Neural cell (in vitro differentiated cells): ENCODE data around the gene ST3GAL4.

ENCODE experiments used
- EP300 ChIP-seq: fragments of 450-650 bp; conservative IDR thresholded peaks from 2 replicates; pipeline ENCODE4 v1.6.1; 2014; ENCODE audit warnings: antibody characterized with exemption, mild to moderate bottlenecking, moderate library complexity; ENCODE audit not compliant: poor library complexity, severe bottlenecking
- EZH2 ChIP-seq: fragments of 200-600, 300-800 bp; shearing (Covaris generic), sonication (generic); IDR thresholded peaks from 2 replicates; pipeline ENCODE4 v1.6.1; 2014; ENCODE audit warnings: antibody characterized with exemption, low read length, borderline replicate concordance, mild to moderate bottlenecking; ENCODE audit not compliant: insufficient read depth, poor library complexity, severe bottlenecking
- MXI1 ChIP-seq: fragments of 450-650 bp; conservative IDR thresholded peaks from 2 replicates; pipeline ENCODE4 v1.6.1; 2014; ENCODE audit warnings: antibody characterized with exemption, mild to moderate bottlenecking; ENCODE audit not compliant: poor library complexity, severe bottlenecking
- POLR2AphosphoS5 ChIP-seq: IDR thresholded peaks from 2 replicates; pipeline ENCODE4 v1.6.1; 2012
- RAD21 ChIP-seq: fragments of 450-650 bp; conservative IDR thresholded peaks from 2 replicates; pipeline ENCODE4 v1.6.1; 2014; ENCODE audit warnings: antibody characterized with exemption, mild to moderate bottlenecking, moderate library complexity
- SMC3 ChIP-seq: fragments of 450-650 bp; conservative IDR thresholded peaks from 2 replicates; pipeline ENCODE4 v1.6.1; 2014; ENCODE audit warnings: antibody characterized with exemption, mild to moderate bottlenecking, moderate library complexity; ENCODE audit not compliant: poor library complexity
- TAF1 ChIP-seq: IDR thresholded peaks from 2 replicates; pipeline ENCODE4 v1.6.1; 2012; ENCODE audit warnings: low read depth
- TF ChIP-seq, protein P1 (sequence below): fragments of 450-650 bp; IDR thresholded peaks from 2 replicates; pipeline ENCODE4 v1.5.1; 2014; ENCODE audit warnings: antibody characterized with exemption, mild to moderate bottlenecking, moderate library complexity; ENCODE audit not compliant: poor library complexity, severe bottlenecking

DNA sequence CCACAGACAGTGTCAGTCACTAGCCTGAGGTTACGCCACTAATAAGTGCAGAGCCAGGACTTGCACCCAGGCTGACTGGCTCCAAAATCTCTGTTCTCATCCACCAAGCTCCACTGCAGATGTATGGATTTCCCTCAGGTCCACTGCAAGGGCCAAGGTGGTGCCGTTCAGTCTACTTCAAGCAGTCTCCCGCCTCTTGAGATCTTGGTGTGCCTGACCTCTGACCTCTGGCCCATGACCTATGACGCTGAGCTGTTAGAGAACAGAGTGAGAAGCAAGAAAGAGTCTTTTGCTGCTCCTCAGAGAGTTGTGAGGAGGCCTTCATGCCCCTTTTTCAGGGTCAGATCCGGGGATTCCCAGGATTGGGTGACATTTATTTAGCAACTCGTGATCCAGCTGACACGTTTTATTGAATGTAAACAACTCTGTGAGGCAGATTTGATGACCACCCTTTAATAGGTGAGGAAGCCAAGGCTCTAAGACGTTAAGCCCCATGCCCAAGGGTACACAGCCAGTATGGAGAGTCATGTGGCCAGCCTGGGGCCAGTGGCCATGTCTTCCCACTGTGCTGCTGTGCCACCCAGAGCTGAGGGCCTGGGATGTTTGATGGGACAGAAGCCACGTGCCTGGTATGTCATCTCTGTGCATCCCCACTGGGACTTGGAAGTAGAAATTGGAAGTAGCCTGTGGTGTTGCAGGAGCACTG lies 26.4 kb upstream of the ST3GAL4 start:
- TF ChIP-seq, protein P1, sequence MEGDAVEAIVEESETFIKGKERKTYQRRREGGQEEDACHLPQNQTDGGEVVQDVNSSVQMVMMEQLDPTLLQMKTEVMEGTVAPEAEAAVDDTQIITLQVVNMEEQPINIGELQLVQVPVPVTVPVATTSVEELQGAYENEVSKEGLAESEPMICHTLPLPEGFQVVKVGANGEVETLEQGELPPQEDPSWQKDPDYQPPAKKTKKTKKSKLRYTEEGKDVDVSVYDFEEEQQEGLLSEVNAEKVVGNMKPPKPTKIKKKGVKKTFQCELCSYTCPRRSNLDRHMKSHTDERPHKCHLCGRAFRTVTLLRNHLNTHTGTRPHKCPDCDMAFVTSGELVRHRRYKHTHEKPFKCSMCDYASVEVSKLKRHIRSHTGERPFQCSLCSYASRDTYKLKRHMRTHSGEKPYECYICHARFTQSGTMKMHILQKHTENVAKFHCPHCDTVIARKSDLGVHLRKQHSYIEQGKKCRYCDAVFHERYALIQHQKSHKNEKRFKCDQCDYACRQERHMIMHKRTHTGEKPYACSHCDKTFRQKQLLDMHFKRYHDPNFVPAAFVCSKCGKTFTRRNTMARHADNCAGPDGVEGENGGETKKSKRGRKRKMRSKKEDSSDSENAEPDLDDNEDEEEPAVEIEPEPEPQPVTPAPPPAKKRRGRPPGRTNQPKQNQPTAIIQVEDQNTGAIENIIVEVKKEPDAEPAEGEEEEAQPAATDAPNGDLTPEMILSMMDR, result no peak
- TF ChIP-seq EZH2 (no peak), POLR2AphosphoS5 (no peak), TAF1 (no peak), RAD21 (no peak), EP300 (no peak), SMC3 (no peak), MXI1 (no peak)
